Right lobe of liver (tissue), 6 donors: ENCODE measurements around the gene WIF1. TPM values are rescaled to one million over a fixed set of nuclear protein-coding genes. Genes with fewer than 3 reads are reported as not detected.
A peak's percentile ranks its signal among the peaks of the same experiment; 100 is the strongest.

Source experiments
- ATAC-seq, 4 donors: fragments of 200-7000 bp; cut with Tn5 transposase; one replicate each; pipeline ENCODE4 v1.9.1; 2020; ENCODE audit warnings: mild to moderate bottlenecking in 4 of 4, moderate library complexity in 4 of 4
- DNase-seq, 3 donors: peaks; one replicate each; pipeline ENCODE4 v3.0.0-alpha.2; 2020
- H3K27ac ChIP-seq, 3 donors: fragments of 200-600 bp; one replicate each; pipeline ENCODE4 v1.8.0; 2022
- H3K27me3 ChIP-seq, 2 donors: fragments of 200-600 bp; one replicate each; pipeline ENCODE4 v1.8.0; 2022
- H3K36me3 ChIP-seq, 4 donors: fragments of 200-600 bp; sonication (generic) in 1 of 4; one replicate each; pipeline versions ENCODE4 v1.5.1 to v1.8.0; 2017 to 2022; ENCODE audit warnings: control low read depth in 1 of 4
- H3K4me1 ChIP-seq, 4 donors: fragments of 200-600 bp; sonication (generic) in 1 of 4; one replicate each; pipeline versions ENCODE4 v1.5.1 to v1.8.0; 2017 to 2022; ENCODE audit warnings: control low read depth in 1 of 4
- H3K4me3 ChIP-seq, 3 donors: fragments of 200-600 bp; one replicate each; pipeline ENCODE4 v1.8.0; 2022
- H3K9me3 ChIP-seq, 4 donors: fragments of 200-600 bp; sonication (generic) in 1 of 4; one replicate each; pipeline versions ENCODE4 v1.5.1 to v1.8.0; 2017 to 2022; ENCODE audit warnings: control low read depth in 1 of 4
- CTCF ChIP-seq, 4 donors: fragments of 200-600 bp in 3 of 4; fragments of 450-650 bp in 1 of 4; IDR thresholded peaks; one replicate each; pipeline versions ENCODE4 v1.5.1 to v1.8.0; 2016 to 2022; ENCODE audit warnings: antibody characterized with exemption in 4 of 4, mild to moderate bottlenecking in 2 of 4
- POLR2A ChIP-seq: fragments of 450-650 bp; IDR thresholded peaks from one replicate; pipeline ENCODE4 v1.6.1; 2017; ENCODE audit warnings: antibody characterized with exemption, mild to moderate bottlenecking
- WGBS: methylation state at CpG from one replicate; pipeline ENCODE4 v1.1.6; 2018; ENCODE audit warnings: low coverage, low lambda C conversion rate; ENCODE audit not compliant: insufficient coverage; ENCODE audit errors: missing lambda C conversion rate; 5-methylcytosine and 5-hydroxymethylcytosine counted together
- intact Hi-C, 2 donors: fragments of 100-400 bp; cut with DNase I; formaldehyde crosslinking; loops; one replicate each; pipeline versions ENCODE4 v1.11.2 to v1.14.1; 2022
- long read RNA-seq: library from polyadenylated mRNA; unstranded; transcript quantifications from one replicate; pipeline ENCODE4 v2.0.0, GENCODE V29; 2019
- total RNA-seq, 6 experiments: library from RNA; depleted of rRNA in 2 of 6; stranded (reverse); fragments of >200 nt in 2 of 6; fragmentation: NEBNext Ultra II Directional in 3 of 6; extraction: Animal tissue kit (Norgen Biotek cat#: 25700) in 3 of 6; gene quantifications; one replicate each; pipeline versions ENCODE4 v1.1.0 to v1.2.4, GENCODE V29; 2016 to 2023
- donor health status: DM: no; HTN: yes; CAD: no.
- donor health status: DM: no; HTN: no; CAD: no.
- donor health status: DM: no; HTN: no; CAD: no.
- donor health status: DM: no; HTN: yes; CAD: no.
- donor health status: DM: no; HTN: yes; CAD: no.

WIF1 gene
- total RNA-seq, result not detected
- long read RNA-seq, result 0 reads

GRCh38 chr12:65121049-65121955, at the start of gene WIF1:
Gene WIF1, minus strand, starts transcription at chr12:65121305. Its CDS starts 114 bp downstream, at chr12:65121191.
- DNase-seq, result peak in 2 of 3 donors; percentile 38 to 56
- intact Hi-C loops, result no loop called here

GRCh38 chr12:65170209-65170881, 49.2 kb upstream of the WIF1 start:
- DNase-seq (peak; percentile 72 to 80 (median 77)), ATAC-seq (peak; percentile 66 to 70 (median 68))
- H3K9me3 ChIP-seq, result no peaks in the 10 kb centered on the region
- no peaks in the 10 kb centered on the region for H3K27me3 ChIP-seq
- peak overlapping the region; percentile 88 to 94 (median 93) for H3K4me3 ChIP-seq
- no peaks in the 10 kb centered on the region for H3K36me3 ChIP-seq
- under 1% methylated on average over 26 of the region's 47 CpGs for WGBS
- H3K27ac ChIP-seq, result peak overlapping the region; percentile 89 to 94 (median 94)
- intact Hi-C loops, result no loop called here
- peak; percentile 8 for TF ChIP-seq POLR2A
- TF ChIP-seq CTCF (IDR thresholded peaks at IDR 0.05), result no peak
- H3K4me1 ChIP-seq, result peaks cover 0 to 40% (median 13%) of the 10 kb centered on the region in 4 donors

More at GRCh38 chr12:65121049-65121955, at the start of gene WIF1:
- H3K9me3 ChIP-seq, result no peaks in the 10 kb centered on the region
- H3K4me1 ChIP-seq, result peaks cover 0 to 6% (median 0%) of the 10 kb centered on the region in 4 donors
- no peak within 1 kb of the TSS for H3K27ac ChIP-seq
- WGBS, result 7% methylated on average over 34 of the region's 73 CpGs
- peak; percentile 40 to 49 (median 44) for ATAC-seq
- H3K27me3 ChIP-seq, result peaks cover 0 to 20% of the 10 kb centered on the region in 2 donors
- H3K36me3 ChIP-seq, result no peaks in the 10 kb centered on the region
- TF ChIP-seq POLR2A, result no peak
- TF ChIP-seq CTCF (IDR thresholded peaks at IDR 0.05), result peak in 2 of 4 donors; percentile 13 to 16
- no peak within 1 kb of the TSS for H3K4me3 ChIP-seq

GRCh38 chr12:65169320-65170208, 48.5 kb upstream of the WIF1 start, which contains the start of gene LEMD3:
Gene LEMD3, plus strand, starts transcription at chr12:65169583. Its CDS starts 14 bp downstream, at chr12:65169597.
- peak within 1 kb of the TSS; percentile 89 to 94 (median 94) for H3K27ac ChIP-seq
- no peaks in the 10 kb centered on the region for H3K36me3 ChIP-seq
- peak within 1 kb of the TSS; percentile 88 to 94 (median 93) for H3K4me3 ChIP-seq
- H3K4me1 ChIP-seq, result peaks cover 0 to 40% (median 13%) of the 10 kb centered on the region in 4 donors
- 0% methylated on average over 6 of the region's 91 CpGs for WGBS
- TF ChIP-seq POLR2A (peak; percentile 94), CTCF (IDR thresholded peaks at IDR 0.05) (peak in 1 of 4 donors; percentile 7)
- no peaks in the 10 kb centered on the region for H3K9me3 ChIP-seq
- intact Hi-C loops, result no loop called here
- ATAC-seq, result peak; percentile 95 to 98 (median 97)
- H3K27me3 ChIP-seq, result no peaks in the 10 kb centered on the region
- DNase-seq, result peak; percentile 97 to 98 (median 97)
